Left colon (tissue), 2 donors: ENCODE data around the gene STARD7. TPM values are rescaled to one million over a fixed set of nuclear protein-coding genes. Genes with fewer than 3 reads are reported as not detected.

Experiments
- ATAC-seq: fragments of 200-7000 bp; cut with Tn5 transposase; one replicate; pipeline ENCODE4 v1.9.1; 2020; ENCODE audit warnings: mild to moderate bottlenecking, moderate library complexity
- DNase-seq, 2 donors: peaks; one replicate each; pipeline ENCODE4 v3.0.0-alpha.2; 2020
- intact Hi-C, 2 donors: fragments of 100-400 bp; cut with DNase I in 1 of 2; cut with micrococcal nuclease in 1 of 2; formaldehyde crosslinking; loops; one replicate each; pipeline versions ENCODE4 v1.11.2 to v1.14.0; 2022; cut with DNase I, micrococcal nuclease
- total RNA-seq, 2 donors: library from RNA; stranded (reverse); fragmentation: NEBNext Ultra II Directional; extraction: Animal tissue kit (Norgen Biotek cat#: 25700); gene quantifications; one replicate each; pipeline ENCODE4 v1.2.1, GENCODE V29; 2021
- donor health status: DM: no; HTN: no; CAD: no.
- donor health status: DM: yes; HTN: yes; CAD: no.

Gene STARD7
- total RNA-seq, 2 donors from 2014 or later: 125 to 127 TPM

DNA sequence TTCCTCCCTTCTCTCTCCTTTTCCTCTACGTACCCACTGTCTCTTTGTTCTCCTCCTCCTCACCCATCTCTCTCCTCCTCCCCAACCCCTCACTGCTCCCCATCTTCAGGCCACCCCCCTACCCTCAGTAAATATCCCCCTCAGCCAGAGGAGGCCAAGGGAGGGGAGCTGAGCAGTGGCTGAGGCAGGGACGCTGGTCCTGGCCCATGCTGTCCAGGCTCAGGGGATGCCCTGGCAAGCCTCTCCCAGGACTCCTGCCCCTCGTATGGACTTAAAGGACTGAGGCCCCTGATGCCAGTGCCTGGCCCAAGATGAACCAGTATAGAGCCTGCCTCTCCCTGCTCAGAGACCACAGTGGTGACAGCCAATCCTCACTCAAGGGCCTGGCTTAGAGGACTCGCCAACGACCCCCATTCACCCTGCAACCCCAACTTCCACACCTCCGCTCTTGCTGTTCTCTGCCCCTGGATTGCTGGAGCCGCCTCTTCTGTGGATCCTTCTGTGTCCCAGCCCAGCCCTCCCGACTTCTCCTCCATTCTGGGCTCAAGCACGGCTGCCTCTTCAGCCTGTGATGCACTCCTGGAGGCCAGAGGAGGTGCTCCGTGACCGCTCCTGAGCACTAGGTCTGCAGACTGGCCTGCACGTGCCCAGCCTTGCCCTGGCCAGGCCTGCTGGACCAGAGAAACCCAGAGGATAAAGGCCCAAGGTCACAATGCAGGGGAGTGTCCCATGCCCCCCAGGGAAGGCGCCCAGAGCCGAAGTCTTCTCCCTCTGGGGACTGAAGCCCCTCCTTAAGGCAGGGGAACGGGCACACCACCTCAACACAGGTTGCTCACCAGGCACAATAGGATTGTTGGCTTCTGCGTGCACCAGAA is 53.9 kb downstream of the STARD7 start:
- DNase-seq (no peak), ATAC-seq (no peak)
- intact Hi-C loops: no loop called here

- DNase-seq (no peak), ATAC-seq (no peak)
- intact Hi-C loops: no loop called here
Measured at GRCh38 chr2:96153991-96154431, 54.6 kb downstream of the STARD7 start.

GRCh38 chr2:96153291-96153713 is 55.3 kb downstream of the STARD7 start:
- no peak for ATAC-seq
- intact Hi-C loops: no loop called here
- no peak for DNase-seq

- ATAC-seq (no peak), DNase-seq (peak in 1 of 2 donors; percentile 1)
- intact Hi-C loops: no loop called here
Measured at GRCh38 chr2:96152304-96153161, 56.1 kb downstream of the STARD7 start.

GRCh38 chr2:96151595-96152303 is 56.9 kb downstream of the STARD7 start:
- ATAC-seq (no peak), DNase-seq (peak; percentile 2 to 3)
- intact Hi-C loops: no loop called here

GRCh38 chr2:96150791-96151594 is 57.6 kb downstream of the STARD7 start:
- DNase-seq: peak in 1 of 2 donors; percentile 1
- ATAC-seq: no peak
- intact Hi-C loops: no loop called here

DNA sequence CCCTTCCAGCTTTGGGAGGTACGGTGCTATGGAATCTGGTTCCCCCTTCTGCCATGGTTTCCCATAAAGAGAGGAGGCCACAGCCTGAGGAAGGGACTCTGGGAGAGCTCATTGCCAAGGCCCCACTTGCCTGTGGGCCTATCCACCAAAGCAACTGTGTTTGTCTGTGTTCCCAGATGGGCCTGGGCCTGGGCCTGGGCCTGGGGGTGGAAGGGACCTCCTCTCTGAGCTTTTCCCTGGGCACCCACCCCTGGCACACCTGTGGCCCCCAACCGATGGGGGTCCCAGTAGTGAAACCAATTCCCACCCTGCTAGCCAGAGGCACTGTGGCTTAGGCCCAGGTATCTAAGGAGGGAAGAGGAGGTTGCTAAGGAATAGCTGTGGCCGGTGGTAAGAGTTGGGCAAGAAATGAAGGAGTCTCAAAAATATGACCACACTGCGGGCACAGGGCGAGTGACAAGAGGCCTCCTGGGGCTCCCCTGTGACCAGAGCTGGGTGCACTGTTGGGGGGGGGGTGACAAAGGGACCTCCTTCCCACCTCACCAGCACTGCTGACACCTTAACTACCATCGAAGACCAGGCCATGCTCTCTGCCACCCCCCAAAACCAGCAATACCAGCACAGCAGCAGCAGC is 58.5 kb downstream of the STARD7 start:
- no peak for ATAC-seq
- DNase-seq: no peak
- intact Hi-C loops: no loop called here

DNA sequence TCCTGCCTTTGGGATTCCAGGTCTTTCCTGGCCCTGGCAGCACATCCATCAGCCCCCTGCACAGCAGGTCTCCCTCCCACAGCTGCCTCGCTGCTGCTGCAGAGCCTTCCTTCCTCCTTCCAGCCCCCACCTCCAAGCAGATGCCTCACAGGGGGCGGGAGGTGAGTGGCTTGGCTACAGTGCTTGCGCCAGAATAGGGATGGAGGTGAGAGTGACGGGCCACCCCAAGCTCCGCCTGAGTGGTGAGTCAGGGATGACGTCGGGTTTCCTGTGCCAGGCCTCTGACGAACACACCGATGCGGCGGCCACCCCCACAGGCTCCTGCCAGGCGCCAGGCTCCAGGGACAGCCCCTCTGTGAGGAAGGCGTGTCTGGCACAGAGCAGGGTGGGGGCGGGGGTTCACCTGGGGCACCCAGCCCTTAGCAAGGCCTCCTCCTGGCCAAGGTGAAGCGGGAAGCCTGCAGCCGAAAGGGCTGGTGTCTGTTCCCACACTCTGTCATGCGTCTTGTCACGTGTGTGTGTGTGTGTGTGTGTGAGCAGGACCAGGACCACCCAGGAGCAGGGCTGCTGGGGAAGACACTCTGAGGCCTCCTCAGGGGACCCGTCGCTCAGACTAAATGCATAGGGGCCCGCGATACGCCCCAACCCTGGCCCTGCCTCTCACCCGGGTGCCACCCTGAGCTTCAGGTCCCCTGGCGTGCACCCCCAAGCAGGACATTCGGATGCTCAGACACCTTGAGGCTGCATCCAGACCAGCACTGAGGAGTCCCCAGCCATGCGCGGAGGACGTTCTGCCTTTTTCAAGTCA is 60.0 kb downstream of the STARD7 start:
- intact Hi-C loops: no loop called here
- DNase-seq (peak; percentile 83 to 84), ATAC-seq (peak; percentile 61)

GRCh38 chr2:96147593-96148201 is 60.9 kb downstream of the STARD7 start:
- intact Hi-C loops: no loop called here
- peak in 1 of 2 donors; percentile 24 for DNase-seq
- ATAC-seq: no peak

- ATAC-seq: no peak
- peak in 1 of 2 donors; percentile 17 for DNase-seq
- intact Hi-C loops: no loop called here
Measured at GRCh38 chr2:96146881-96147592, 61.6 kb downstream of the STARD7 start.

DNA sequence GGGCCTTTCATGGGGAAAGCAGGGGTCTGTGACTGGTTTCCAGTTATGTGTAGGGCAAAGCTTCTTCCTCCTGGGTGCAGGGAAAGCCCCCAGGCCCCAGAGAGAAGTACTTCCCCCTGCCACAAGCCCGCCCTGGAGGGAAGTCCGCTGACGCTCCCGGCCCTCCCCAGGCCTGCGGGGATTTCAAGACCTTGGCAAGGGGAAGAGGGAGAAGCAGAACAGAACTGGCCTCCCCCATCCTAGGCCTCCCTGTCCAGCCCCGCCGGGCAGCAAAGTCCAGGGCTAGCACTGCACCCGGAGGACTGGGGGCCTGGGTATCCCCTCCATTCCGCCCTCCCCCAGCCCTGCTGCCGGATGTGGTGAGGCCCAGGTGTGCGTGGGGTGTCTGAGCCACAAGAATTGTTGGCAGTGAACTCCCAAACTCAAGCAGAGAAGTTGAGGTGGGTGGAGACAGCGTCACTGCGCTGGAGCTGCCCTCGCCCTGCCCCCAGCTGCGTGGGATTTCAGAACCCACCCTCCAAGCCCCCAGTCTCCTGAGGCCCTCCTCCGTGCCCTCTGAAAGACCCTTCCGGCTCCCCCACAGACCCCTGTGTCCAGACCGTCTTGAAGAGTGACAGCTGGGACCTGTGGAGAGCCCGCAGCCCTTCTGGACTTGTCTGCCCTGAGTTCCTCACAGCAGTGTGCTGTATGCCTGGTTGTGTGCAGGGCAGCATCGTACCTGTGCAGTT is 62.3 kb downstream of the STARD7 start:
- intact Hi-C loops: no loop called here
- DNase-seq: peak; percentile 58 to 65
- no peak for ATAC-seq

DNA sequence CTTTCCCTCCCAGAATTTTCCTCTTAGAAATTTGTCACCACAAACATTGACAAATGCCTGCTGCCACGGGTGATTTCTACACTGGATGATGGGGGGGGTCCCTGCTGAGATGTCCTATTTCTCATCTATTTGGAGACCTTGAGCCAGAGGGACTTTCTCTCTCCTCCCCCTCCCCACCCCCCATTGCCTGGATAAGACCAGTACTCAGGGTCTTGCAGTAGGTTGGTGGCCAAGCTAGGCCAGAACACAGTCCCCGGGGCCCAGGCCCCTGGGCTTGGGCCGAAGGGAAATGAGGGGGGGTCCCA is 62.8 kb downstream of the STARD7 start:
- no peak for ATAC-seq
- DNase-seq: peak in 1 of 2 donors; percentile 32
- intact Hi-C loops: no loop called here

GRCh38 chr2:96145036-96145847 is 63.4 kb downstream of the STARD7 start, which contains the start of gene DUSP2:
TSS of gene DUSP2 (minus strand) at chr2:96145440. CDS start at chr2:96145354, 86 bp downstream.
- peak; percentile 82 to 84 for DNase-seq
- intact Hi-C loops: no loop called here
- peak; percentile 74 for ATAC-seq

DNA sequence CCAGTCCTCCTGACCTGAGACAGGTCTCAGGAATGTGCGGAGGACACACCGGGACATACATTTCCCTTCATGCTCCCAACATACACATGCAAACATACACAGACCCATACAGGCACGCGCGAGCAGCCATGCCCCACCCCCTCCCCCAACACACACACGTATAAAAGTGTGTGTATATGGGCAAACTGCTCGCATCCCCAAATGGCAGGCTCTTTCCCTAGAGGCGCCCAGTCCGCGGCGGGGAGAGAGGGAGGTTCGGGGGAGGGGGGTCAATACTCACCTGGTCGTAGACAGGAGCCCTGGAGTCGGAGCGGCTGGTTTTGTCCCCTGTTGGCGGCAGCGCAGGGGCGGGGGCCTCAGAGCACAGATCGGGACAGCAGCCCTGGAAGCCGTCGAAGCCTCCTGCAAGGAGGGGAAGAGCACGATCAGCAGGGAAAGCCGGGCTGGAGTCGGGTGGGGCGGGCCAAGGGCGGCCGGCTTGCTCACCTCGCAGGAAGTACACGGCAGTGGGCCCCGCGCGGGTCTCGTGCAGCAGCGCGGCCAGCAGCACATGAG is 64.1 kb downstream of the STARD7 start:
- intact Hi-C loops: no loop called here
- DNase-seq: peak; percentile 34 to 69
- peak; percentile 44 for ATAC-seq
